OCI-LY3 (cell line): ENCODE results near the gene SRGN.

Experiments
- H2AFZ ChIP-seq: fragments of 200-600, 300-600 bp; shearing (Covaris generic); 2 replicates; pipeline ENCODE4 v1.6.0; 2014; ENCODE audit warnings: antibody characterized with exemption, low read depth, low read length
- H3K27ac ChIP-seq: fragments of 200-600, 300-600 bp; sonication (generic); 2 replicates; pipeline ENCODE4 v1.5.1; 2014; ENCODE audit warnings: mild to moderate bottlenecking, low read length, moderate library complexity, mixed read lengths
- H3K27me3 ChIP-seq: fragments of 200-600, 300-600 bp; sonication (generic); 2 replicates; pipeline ENCODE4 v1.6.1; 2014; ENCODE audit warnings: low read depth, low read length, mixed read lengths
- H3K36me3 ChIP-seq: fragments of 200-600, 300-600 bp; sonication (generic); replicated peaks from 2 replicates; pipeline ENCODE3; 2014; ENCODE audit warnings: low read depth, low read length, mixed read lengths
- H3K4me1 ChIP-seq: fragments of 300-600, 200-600 bp; sonication (generic); 2 replicates; pipeline ENCODE4 v1.6.1; 2014; ENCODE audit warnings: low read length, mixed read lengths
- H3K4me2 ChIP-seq: fragments of 200-600, 300-600 bp; sonication (generic); 2 replicates; pipeline ENCODE4 v1.6.1; 2014; ENCODE audit warnings: low read length, mixed read lengths
- H3K4me3 ChIP-seq: fragments of 300-600, 200-600 bp; sonication (generic); 2 replicates; pipeline ENCODE4 v1.5.1; 2014; ENCODE audit warnings: antibody characterized with exemption, mild to moderate bottlenecking, low read length, moderate library complexity
- H3K79me2 ChIP-seq: fragments of 300-600, 200-600 bp; shearing (Covaris generic); 2 replicates; pipeline ENCODE4 v1.6.1; 2014; ENCODE audit warnings: mild to moderate bottlenecking, low read length, mixed read lengths
- H3K9ac ChIP-seq: fragments of 300-600, 200-600 bp; shearing (Covaris generic); 2 replicates; pipeline ENCODE4 v1.6.0; 2014; ENCODE audit warnings: mild to moderate bottlenecking, low read length, moderate library complexity
- H3K9me3 ChIP-seq: fragments of 200-600, 300-600 bp; shearing (Covaris generic); 2 replicates; pipeline ENCODE4 v1.6.1; 2014; ENCODE audit warnings: low read length, mixed read lengths; ENCODE audit not compliant: insufficient read depth
- H4K20me1 ChIP-seq: fragments of 200-600, 300-600 bp; sonication (generic); 2 replicates; pipeline ENCODE4 v1.6.1; 2016; ENCODE audit warnings: low read length, mixed read lengths; ENCODE audit not compliant: insufficient read depth
- CTCF ChIP-seq: fragments of 200-600, 300-600 bp; sonication (generic); IDR thresholded peaks from 2 replicates; pipeline ENCODE4 v1.5.1; 2014; ENCODE audit warnings: antibody characterized with exemption, low read length, low read depth
- EZH2phosphoT487 ChIP-seq: fragments of 200-600 bp; shearing (Covaris generic); IDR thresholded peaks from 2 replicates; pipeline ENCODE4 v1.6.1; 2018; ENCODE audit warnings: antibody characterized with exemption, mixed run types, low read depth

SRGN gene

GRCh38 chr10:69073026-69073425, 14.9 kb upstream of the SRGN start:
- Histone ChIP-seq H3K27me3 (no peaks in the 10 kb centered on the region), H3K4me1 (0 out of 2 replicates have a peak, but pooled peaks cover 4% of the 10 kb centered on the region), H3K79me2 (no peaks in the 10 kb centered on the region), H3K36me3 (no peaks in the 10 kb centered on the region), H2AFZ (no peak overlapping the region), H4K20me1 (no peaks in the 10 kb centered on the region), H3K27ac (no peak overlapping the region), H3K4me3 (no peak overlapping the region), H3K9ac (no peak overlapping the region), H3K4me2 (no peak overlapping the region), H3K9me3 (no peaks in the 10 kb centered on the region)
- TF ChIP-seq CTCF (no peak), EZH2phosphoT487 (no peak)

- Histone ChIP-seq H3K36me3 (no peaks in the 10 kb centered on the region), H3K79me2 (no peaks in the 10 kb centered on the region), H3K27ac (no peak overlapping the region), H3K9me3 (no peaks in the 10 kb centered on the region), H2AFZ (no peak overlapping the region), H4K20me1 (no peaks in the 10 kb centered on the region), H3K4me2 (no peak overlapping the region), H3K4me3 (no peak overlapping the region), H3K4me1 (0 out of 2 replicates have a peak, but pooled peaks cover 4% of the 10 kb centered on the region), H3K27me3 (no peaks in the 10 kb centered on the region), H3K9ac (no peak overlapping the region)
- no peak for TF ChIP-seq EZH2phosphoT487
- TF ChIP-seq CTCF = no peak
These were observed 14.1 kb upstream of the SRGN start for GRCh38 chr10:69073736-69074364.

GRCh38 chr10:69074532-69074931, 13.4 kb upstream of the SRGN start:
- TF ChIP-seq EZH2phosphoT487 (no peak), CTCF (no peak)
- Histone ChIP-seq H3K79me2 (no peaks in the 10 kb centered on the region), H3K27me3 (no peaks in the 10 kb centered on the region), H3K27ac (no peak overlapping the region), H3K4me1 (0 out of 2 replicates have a peak, but pooled peaks cover 4% of the 10 kb centered on the region), H3K9me3 (no peaks in the 10 kb centered on the region), H4K20me1 (no peaks in the 10 kb centered on the region), H3K4me2 (no peak overlapping the region), H2AFZ (no peak overlapping the region), H3K36me3 (no peaks in the 10 kb centered on the region), H3K4me3 (no peak overlapping the region), H3K9ac (no peak overlapping the region)

- no peaks in the 10 kb centered on the region for H3K9me3 ChIP-seq
These were observed 12.5 kb upstream of the SRGN start for GRCh38 chr10:69075431-69075830.

More at GRCh38 chr10:69075431-69075830, 12.5 kb upstream of the SRGN start:
- no peaks in the 10 kb centered on the region for H3K27me3 ChIP-seq
- H2AFZ ChIP-seq = no peak overlapping the region
- no peaks in the 10 kb centered on the region for H4K20me1 ChIP-seq
- H3K27ac ChIP-seq = no peak overlapping the region
- H3K9ac ChIP-seq = no peak overlapping the region
- no peak overlapping the region for H3K4me3 ChIP-seq
- TF ChIP-seq EZH2phosphoT487 (no peak), CTCF (no peak)
- H3K4me1 ChIP-seq = 0 out of 2 replicates have a peak, but pooled peaks cover 4% of the 10 kb centered on the region
- no peaks in the 10 kb centered on the region for H3K36me3 ChIP-seq
- no peaks in the 10 kb centered on the region for H3K79me2 ChIP-seq
- H3K4me2 ChIP-seq = no peak overlapping the region
